GM18907 (cell line): ENCODE measurements around the gene WDR88.

Experiments
- ATAC-seq: cut with Tn5 transposase; IDR thresholded peaks from one replicate; pipeline ENCODE4 v1.9.1; 2021; ENCODE audit warnings: mild to moderate bottlenecking, moderate library complexity; ENCODE audit not compliant: unreplicated experiment

WDR88 gene

DNA sequence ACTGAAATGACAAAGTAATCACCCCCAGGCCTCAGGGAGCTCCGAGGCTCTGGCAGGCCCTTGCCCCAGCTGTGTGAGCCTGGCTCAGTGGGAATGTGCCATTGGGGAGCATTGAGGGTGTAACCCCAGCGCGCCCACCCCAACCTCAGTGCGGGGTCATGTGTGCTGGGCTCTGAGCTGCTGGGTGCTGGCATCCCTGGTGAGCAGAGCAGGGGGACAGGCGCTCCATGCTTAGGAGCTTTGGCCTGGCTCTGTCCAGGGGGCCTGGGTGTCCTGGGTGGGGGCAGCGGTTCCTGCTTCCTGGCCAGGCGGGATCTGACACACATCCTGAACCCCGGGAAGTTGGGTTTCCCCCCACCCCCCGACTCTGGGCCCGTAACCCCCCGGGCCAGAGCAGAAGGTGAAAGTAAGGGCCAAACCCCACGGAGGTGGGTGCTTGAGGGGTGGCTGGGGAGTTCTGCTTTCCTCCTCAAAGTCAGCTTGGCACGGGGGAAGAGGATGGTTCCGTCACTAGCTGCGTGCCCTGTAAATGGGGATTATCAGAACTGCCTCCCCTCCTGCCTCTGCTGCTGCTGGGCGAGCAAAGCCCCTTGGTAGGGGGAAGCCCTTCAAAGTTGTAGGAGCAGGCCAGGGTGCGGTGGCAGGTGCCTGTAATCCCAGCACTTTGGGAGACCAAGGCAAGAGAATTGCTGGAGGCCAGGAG is 63.9 kb downstream of the WDR88 start:
- ATAC-seq, result no peak

- no peak for ATAC-seq
Measured at GRCh38 chr19:33196446-33197193, 64.7 kb downstream of the WDR88 start.

DNA sequence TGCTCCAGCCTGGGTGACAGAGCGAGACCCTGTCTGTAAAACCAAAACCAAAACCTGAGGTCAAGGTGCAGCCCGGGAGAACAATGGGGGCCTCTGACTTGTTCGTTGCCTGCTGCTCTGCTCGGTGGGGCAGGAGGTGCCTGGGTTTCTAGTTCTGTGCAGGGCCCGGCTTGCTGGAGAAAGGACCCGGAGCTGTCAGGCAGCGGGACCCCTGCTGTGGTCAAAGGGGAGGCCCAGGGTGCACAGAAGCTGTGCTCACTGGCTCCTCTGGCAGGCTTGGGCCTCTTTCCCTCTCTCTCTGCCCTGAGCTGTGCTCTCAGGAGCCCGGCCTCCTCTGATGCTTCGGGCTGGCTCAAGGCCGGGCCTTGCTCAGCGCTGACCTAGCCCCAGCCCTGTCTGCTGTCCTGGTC is 65.7 kb downstream of the WDR88 start:
- ATAC-seq, result no peak

GRCh38 chr19:33198169-33198568 is 66.3 kb downstream of the WDR88 start:
- no peak for ATAC-seq

GRCh38 chr19:33199441-33200265 is 67.7 kb downstream of the WDR88 start:
- no peak for ATAC-seq

- no peak for ATAC-seq
Measured at GRCh38 chr19:33201473-33201872, 69.6 kb downstream of the WDR88 start.

DNA sequence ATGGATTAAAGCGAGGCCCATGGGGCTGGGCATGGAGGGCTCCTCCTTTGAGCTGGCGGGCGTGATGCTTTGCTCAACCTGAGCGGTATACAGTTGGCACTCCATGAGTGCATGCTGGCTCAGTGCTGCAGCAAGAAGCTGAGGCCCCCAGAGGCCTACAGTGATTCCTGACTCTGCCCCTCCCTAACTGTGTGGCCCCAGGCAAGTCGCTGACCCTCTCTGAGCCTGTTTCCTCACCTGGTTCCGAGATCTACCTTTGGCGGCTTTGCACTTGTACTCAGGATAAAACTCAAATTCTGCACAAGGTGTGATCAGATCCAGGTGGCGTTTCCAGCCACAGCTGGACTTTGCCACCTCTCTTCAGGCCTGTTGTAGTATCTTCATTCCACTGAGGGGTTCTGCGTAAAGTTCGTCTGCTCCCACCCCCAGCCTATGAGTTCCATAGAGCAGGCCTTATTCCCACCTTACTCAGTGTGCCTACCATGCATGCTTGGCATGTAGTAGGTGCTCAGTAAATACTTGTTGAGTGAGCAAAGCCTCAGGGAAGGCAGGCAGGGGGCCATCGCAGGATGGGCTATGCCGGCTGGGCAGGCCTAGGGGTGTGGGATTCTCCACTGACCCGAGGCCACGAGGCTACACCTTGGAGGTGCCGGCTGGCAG is 70.1 kb downstream of the WDR88 start:
- ATAC-seq, result no peak

- ATAC-seq, result no peak
Measured at GRCh38 chr19:33202546-33203507, 70.9 kb downstream of the WDR88 start.

DNA sequence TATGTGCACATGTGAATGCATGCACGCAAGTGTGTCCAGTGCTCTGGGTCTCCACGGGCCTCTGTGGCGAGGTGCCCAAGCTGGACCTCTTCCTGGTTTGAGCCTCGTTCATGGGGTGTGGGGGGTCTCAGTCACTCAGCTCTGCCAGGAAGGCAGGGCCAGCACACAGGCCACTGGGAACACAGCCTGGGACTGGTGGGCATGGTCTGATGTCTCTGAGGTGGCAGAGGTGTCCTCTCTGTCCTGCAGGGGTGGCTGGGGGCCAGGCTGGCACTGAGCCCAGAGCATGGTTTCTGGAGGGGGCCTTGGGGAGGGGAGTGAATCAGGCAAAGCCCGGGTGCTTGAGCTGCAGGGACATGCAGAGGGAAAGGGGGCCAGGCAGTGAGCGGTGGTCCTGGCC is 71.6 kb downstream of the WDR88 start:
- ATAC-seq, result no peak

GRCh38 chr19:33204136-33204973 is 72.4 kb downstream of the WDR88 start:
- no peak for ATAC-seq

DNA sequence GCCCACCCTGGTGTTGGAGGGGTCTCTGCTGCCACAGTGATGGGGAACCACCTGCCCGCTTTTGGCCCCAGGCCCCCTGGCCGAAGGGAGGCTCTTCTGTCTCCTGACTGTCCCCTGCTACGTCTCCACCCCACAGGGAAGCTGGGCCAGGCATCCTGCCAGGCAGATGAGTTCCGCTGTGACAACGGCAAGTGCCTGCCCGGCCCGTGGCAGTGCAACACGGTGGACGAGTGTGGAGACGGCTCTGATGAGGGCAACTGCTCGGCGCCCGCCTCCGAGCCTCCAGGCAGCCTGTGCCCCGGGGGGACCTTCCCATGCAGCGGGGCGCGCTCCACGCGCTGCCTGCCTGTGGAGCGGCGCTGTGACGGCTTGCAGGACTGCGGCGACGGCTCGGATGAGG is 73.2 kb downstream of the WDR88 start:
- ATAC-seq, result no peak

- no peak for ATAC-seq
Measured at GRCh38 chr19:33205531-33206260, 73.8 kb downstream of the WDR88 start.

DNA sequence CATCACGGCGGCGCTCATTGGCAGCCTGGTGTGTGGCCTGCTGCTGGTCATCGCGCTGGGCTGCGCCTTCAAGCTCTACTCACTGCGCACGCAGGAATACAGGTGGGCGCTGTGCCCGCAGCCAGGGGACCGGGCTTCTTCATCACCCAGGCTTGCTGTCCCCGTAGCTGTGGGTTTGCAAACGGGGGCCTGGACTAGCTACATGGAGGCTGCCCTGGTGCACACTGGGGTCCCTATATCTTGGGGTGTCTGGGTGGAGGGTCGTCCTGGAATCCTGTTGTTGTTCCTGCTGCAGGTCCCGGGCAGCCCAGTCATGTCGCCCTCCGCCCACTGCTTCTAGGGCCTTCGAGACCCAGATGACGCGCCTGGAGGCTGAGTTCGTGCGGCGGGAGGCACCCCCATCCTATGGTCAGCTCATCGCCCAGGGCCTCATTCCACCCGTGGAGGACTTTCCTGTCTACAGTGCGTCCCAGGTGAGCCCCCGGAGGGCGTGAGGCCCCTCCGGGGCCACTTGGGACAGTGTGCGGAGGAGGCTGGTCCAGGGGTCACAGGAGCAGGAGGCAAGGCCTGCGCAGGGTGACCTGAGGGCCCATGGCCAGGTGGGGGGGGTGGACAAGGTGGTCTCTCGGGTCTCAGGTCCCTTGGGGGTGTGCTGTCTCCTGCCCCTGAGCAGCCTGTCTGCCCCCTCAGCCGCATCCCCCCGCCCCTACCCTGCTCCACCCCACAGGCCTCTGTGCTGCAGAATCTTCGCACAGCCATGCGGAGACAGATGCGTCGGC is 74.5 kb downstream of the WDR88 start:
- ATAC-seq, result no peak

- ATAC-seq, result no peak
Measured at GRCh38 chr19:33207040-33207620, 75.2 kb downstream of the WDR88 start.

DNA sequence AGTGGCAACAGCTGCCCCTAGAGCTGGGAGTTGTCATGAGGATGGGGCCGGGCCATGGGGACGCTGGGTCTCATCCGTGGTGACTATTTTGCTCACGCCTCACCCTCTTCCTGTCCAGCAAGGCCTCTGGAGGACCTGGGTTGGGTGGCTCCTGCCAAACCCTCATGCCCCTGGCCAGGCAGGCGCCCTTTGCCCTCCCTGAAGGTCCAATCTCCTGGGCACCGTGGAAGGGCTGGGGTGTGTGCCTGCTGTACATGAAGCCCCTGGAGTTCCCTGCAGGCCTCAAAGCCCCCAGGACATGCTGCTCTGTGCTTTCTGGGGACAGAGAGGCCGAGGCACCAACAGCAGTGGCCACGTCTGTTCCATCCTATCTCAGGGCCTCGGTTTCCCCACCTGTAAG is 76.0 kb downstream of the WDR88 start:
- ATAC-seq, result no peak

- no peak for ATAC-seq
Measured at GRCh38 chr19:33208371-33208895, 76.5 kb downstream of the WDR88 start.
